Neutrophil (primary cell): Measurements from ENCODE around the gene STK16.

ENCODE experiments used
- H3K27ac ChIP-seq: fragments of 200-600 bp; sonication (generic); 2 replicates; pipeline ENCODE4 v1.5.1; 2016; ENCODE audit warnings: mild to moderate bottlenecking, moderate library complexity
- H3K27me3 ChIP-seq: fragments of 200-600 bp; sonication (generic); 2 replicates; pipeline ENCODE4 v1.6.0; 2016; ENCODE audit warnings: mild to moderate bottlenecking
- H3K36me3 ChIP-seq: fragments of 200-600 bp; sonication (generic); 2 replicates; pipeline ENCODE4 v1.5.1; 2017
- H3K4me1 ChIP-seq, 2 experiments: fragments of 200-600 bp in 1 of 2; sonication (generic) in 1 of 2; 1 replicate in 1 of 2; 2 replicates in 1 of 2; pipeline versions ENCODE4 v1.5.1 to v1.6.1; 2013 to 2016; ENCODE audit warnings: low read depth in 1 of 2, low read length in 1 of 2, mild to moderate bottlenecking in 1 of 2, moderate library complexity in 1 of 2; ENCODE audit not compliant: control insufficient read depth in 1 of 2, insufficient read depth in 1 of 2
- H3K4me3 ChIP-seq, 2 experiments: fragments of 200-600 bp in 1 of 2; sonication (generic) in 1 of 2; 1 replicate in 1 of 2; 2 replicates in 1 of 2; pipeline ENCODE4 v1.5.1; 2013 to 2016; ENCODE audit warnings: low read depth in 1 of 2, low read length in 1 of 2, mild to moderate bottlenecking in 1 of 2, moderate library complexity in 1 of 2
- H3K9me3 ChIP-seq: fragments of 200-600 bp; sonication (generic); 2 replicates; pipeline ENCODE4 v1.5.1; 2016
- CTCF ChIP-seq: fragments of 200-600 bp; sonication (generic); IDR thresholded peaks from 2 replicates; pipeline ENCODE4 v1.5.1; 2016; ENCODE audit warnings: antibody characterized with exemption

STK16 gene

GRCh38 chr2:219290381-219291171, 45.3 kb downstream of the STK16 start:
- Histone ChIP-seq H3K36me3 (peaks cover 14% of the 10 kb centered on the region), H3K4me3 (no peak overlapping the region), H3K27ac (no peak overlapping the region), H3K9me3 (no peaks in the 10 kb centered on the region), H3K27me3 (peaks cover 57% of the 10 kb centered on the region), H3K4me1 (peaks cover 11% of the 10 kb centered on the region in 2 experiments)
- TF ChIP-seq CTCF = no peak

- TF ChIP-seq CTCF = no peak
- Histone ChIP-seq H3K27ac (no peak overlapping the region), H3K36me3 (peaks cover 6% of the 10 kb centered on the region), H3K9me3 (no peaks in the 10 kb centered on the region), H3K4me1 (peaks cover 11% of the 10 kb centered on the region in 2 experiments), H3K27me3 (peaks cover 65% of the 10 kb centered on the region), H3K4me3 (no peak overlapping the region)
Observed at GRCh38 chr2:219291394-219291793, 46.1 kb downstream of the STK16 start.

- no peaks in the 10 kb centered on the region for H3K36me3 ChIP-seq
- H3K4me3 ChIP-seq = no peak overlapping the region
- H3K9me3 ChIP-seq = no peaks in the 10 kb centered on the region
- H3K27me3 ChIP-seq = peaks cover 71% of the 10 kb centered on the region
- TF ChIP-seq CTCF = no peak
- peaks cover 11% of the 10 kb centered on the region in 2 experiments for H3K4me1 ChIP-seq
- H3K27ac ChIP-seq = no peak overlapping the region
Observed at GRCh38 chr2:219291910-219292490, 46.7 kb downstream of the STK16 start.

GRCh38 chr2:219292616-219293015, 47.3 kb downstream of the STK16 start:
- Histone ChIP-seq H3K4me3 (no peak overlapping the region), H3K27me3 (peaks cover 75% of the 10 kb centered on the region), H3K27ac (no peak overlapping the region), H3K9me3 (no peaks in the 10 kb centered on the region), H3K4me1 (peaks cover 11% of the 10 kb centered on the region in 2 experiments), H3K36me3 (no peaks in the 10 kb centered on the region)
- TF ChIP-seq CTCF = no peak

GRCh38 chr2:219293736-219294231, 48.5 kb downstream of the STK16 start:
- H3K36me3 ChIP-seq = no peaks in the 10 kb centered on the region
- no peaks in the 10 kb centered on the region for H3K9me3 ChIP-seq
- no peak overlapping the region for H3K27ac ChIP-seq
- peaks cover 11 to 14% of the 10 kb centered on the region in 2 experiments for H3K4me1 ChIP-seq
- H3K4me3 ChIP-seq = peak overlapping the region in 1 of 2 experiments; percentile 85
- H3K27me3 ChIP-seq = peaks cover 87% of the 10 kb centered on the region
- no peak for TF ChIP-seq CTCF
